ENCODE results near the gene TRPM3.

Gene TRPM3

DNA sequence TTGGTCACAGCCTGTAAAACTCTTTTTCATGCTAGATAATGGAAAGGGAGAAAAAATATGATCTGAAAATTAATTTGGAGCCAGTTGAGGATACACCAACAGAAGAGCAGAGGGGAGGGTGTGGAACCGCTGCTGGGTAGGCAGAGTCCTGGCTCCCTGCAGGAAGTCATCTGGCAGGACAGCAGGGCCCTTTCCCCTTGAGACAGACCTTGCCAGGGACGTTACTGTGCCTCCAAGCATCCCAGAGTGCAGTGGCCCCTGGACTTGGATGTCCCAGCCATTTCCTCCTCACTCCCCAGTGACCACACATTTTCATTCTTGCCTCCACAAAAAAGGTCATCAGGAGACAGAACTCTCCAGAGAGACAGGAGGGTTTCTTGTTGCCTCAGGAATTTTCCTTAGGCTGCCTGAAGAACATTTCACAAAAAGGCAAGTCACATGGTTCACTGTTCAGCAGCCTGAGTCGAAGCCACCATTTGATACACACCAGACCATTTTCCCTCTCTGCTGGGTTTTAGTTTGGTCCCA lies 5.9 kb downstream of the TRPM3 start:
- no peaks in the 10 kb centered on the region for H3K9me3 Mint-ChIP-seq
- TF ChIP-seq, protein P1, sequence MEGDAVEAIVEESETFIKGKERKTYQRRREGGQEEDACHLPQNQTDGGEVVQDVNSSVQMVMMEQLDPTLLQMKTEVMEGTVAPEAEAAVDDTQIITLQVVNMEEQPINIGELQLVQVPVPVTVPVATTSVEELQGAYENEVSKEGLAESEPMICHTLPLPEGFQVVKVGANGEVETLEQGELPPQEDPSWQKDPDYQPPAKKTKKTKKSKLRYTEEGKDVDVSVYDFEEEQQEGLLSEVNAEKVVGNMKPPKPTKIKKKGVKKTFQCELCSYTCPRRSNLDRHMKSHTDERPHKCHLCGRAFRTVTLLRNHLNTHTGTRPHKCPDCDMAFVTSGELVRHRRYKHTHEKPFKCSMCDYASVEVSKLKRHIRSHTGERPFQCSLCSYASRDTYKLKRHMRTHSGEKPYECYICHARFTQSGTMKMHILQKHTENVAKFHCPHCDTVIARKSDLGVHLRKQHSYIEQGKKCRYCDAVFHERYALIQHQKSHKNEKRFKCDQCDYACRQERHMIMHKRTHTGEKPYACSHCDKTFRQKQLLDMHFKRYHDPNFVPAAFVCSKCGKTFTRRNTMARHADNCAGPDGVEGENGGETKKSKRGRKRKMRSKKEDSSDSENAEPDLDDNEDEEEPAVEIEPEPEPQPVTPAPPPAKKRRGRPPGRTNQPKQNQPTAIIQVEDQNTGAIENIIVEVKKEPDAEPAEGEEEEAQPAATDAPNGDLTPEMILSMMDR (IDR thresholded peaks at IDR 0.05; ENCODE audit: unreplicated experiment in 3 of 3): no peak
- H3K36me3 Mint-ChIP-seq (ENCODE audit: low read depth): no peaks in the 10 kb centered on the region
- H3K4me1 Mint-ChIP-seq: no peaks in the 10 kb centered on the region
- H3K4me3 Mint-ChIP-seq: no peak overlapping the region
- H3K27ac Mint-ChIP-seq: no peak overlapping the region
- peaks cover 18% of the 10 kb centered on the region for H3K27me3 Mint-ChIP-seq (ENCODE audit: low read depth)

DNA sequence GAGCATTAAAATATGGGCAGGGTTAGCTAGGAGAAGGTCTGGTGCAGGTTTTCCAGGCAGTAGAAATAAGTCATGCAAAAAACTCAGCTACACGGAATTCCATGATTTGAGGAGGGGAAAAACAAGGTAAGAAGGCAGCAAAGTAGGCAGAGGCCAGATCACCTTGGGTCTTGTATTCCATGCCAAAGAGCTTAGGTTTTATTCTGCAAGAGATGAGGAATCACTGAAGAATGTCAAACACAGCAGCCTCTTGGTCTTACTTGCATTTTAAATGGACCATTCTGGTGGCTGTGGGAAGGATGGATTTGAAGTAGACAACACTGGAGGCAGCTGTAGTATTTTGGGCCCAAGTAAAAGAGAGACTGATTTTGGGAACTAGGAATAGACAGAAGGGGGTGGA lies 8.6 kb downstream of the TRPM3 start:
- no peaks in the 10 kb centered on the region for H3K27me3 Mint-ChIP-seq (ENCODE audit: low read depth)
- no peaks in the 10 kb centered on the region for H3K4me1 Mint-ChIP-seq
- no peaks in the 10 kb centered on the region for H3K9me3 Mint-ChIP-seq
- H3K4me3 Mint-ChIP-seq: no peak overlapping the region
- no peak overlapping the region for H3K27ac Mint-ChIP-seq
- no peaks in the 10 kb centered on the region for H3K36me3 Mint-ChIP-seq (ENCODE audit: low read depth)
- TF ChIP-seq, protein P1 (IDR thresholded peaks at IDR 0.05; ENCODE audit: unreplicated experiment in 3 of 3): no peak

DNA sequence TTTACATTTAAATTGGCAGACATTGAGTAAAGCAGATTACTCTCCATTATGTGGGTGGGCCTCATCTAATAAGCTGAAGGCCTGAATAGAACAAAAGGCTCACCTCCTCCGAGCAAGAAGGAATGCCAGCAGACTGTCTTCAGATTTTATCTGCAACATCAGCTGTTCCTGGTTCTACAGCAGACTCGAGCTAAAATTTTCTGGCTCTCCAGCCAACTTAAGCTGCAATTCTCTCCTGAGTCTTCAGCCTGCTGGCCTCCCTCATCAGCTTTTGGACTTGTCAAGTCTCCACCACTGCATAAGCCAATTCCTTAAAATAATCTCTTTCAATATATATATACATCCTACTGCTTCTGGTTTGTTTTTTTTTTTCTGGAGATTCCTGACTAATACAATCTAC lies 12.5 kb downstream of the TRPM3 start:
- Mint-ChIP-seq H3K27me3 (ENCODE audit: low read depth) (no peaks in the 10 kb centered on the region), H3K27ac (no peak overlapping the region), H3K4me1 (no peaks in the 10 kb centered on the region), H3K4me3 (no peak overlapping the region), H3K36me3 (ENCODE audit: low read depth) (no peaks in the 10 kb centered on the region), H3K9me3 (no peaks in the 10 kb centered on the region)
- TF ChIP-seq, protein P1 (IDR thresholded peaks at IDR 0.05; ENCODE audit: unreplicated experiment in 3 of 3): no peak

DNA sequence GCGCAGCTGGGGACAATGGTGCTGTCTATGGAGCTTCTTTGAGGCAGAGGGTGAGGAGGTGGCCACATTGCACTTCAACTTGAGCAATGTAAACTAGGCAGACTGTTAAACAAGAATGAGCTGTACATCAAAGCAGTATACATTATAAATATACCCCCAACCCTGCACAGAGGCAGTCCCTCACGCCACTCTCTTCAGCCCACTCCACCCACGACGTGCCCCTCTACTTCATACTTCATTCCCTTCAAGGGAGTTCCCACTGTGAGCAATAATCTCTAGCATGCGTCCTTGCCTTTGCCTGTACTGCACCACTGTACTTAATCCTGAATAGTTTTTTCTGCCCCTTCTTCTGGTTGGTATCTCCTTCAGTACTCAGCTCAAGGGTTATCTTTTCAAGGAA lies 14.4 kb downstream of the TRPM3 start:
- no peak overlapping the region for H3K27ac Mint-ChIP-seq
- H3K9me3 Mint-ChIP-seq: no peaks in the 10 kb centered on the region
- TF ChIP-seq, protein P1 (IDR thresholded peaks at IDR 0.05; ENCODE audit: unreplicated experiment in 3 of 3): no peak
- no peaks in the 10 kb centered on the region for H3K4me1 Mint-ChIP-seq
- no peaks in the 10 kb centered on the region for H3K36me3 Mint-ChIP-seq (ENCODE audit: low read depth)
- H3K27me3 Mint-ChIP-seq (ENCODE audit: low read depth): no peaks in the 10 kb centered on the region
- H3K4me3 Mint-ChIP-seq: no peak overlapping the region

DNA sequence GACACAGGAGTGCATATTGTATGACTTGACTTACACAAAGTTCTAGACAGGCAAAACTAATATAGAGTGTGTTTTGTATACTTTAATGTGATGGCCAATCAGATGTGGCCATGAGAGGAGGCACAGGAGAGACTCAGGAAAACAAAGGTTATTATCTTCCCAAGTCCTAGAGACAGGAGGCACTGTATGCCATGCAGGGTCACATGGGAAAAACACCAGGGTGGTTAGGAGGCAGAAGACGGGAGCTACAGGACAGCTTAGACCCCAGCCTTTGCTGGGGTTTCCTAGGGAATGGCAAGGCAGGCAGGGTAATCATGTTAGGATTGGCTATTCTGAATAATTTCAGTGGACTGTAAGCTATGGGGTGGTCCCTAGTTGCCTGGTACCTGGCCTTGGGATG lies 16.2 kb downstream of the TRPM3 start:
- TF ChIP-seq, protein P1 (IDR thresholded peaks at IDR 0.05; ENCODE audit: unreplicated experiment in 3 of 3): no peak
- Mint-ChIP-seq H3K4me1 (no peaks in the 10 kb centered on the region), H3K27me3 (ENCODE audit: low read depth) (no peaks in the 10 kb centered on the region), H3K9me3 (no peaks in the 10 kb centered on the region), H3K27ac (no peak overlapping the region), H3K4me3 (no peak overlapping the region), H3K36me3 (ENCODE audit: low read depth) (no peaks in the 10 kb centered on the region)

DNA sequence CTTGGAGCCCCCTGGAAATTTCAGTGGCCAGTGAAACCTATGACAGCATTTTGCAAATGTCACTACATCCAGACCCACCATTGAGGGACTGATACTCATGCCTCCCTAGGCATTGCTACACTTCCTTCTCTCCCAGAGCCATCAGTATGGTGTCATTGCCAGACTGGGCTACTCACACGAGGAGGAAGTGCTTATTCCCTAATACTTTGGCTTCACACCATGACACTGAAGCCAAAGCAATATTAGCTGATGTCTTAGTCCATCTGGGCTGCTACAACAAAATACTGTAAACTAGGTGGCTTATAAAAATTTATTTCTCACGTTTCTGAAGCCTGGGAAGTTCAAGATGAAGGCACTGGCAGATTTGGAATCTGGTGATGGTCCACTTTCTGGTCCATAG lies 22.6 kb downstream of the TRPM3 start:
- H3K36me3 Mint-ChIP-seq (ENCODE audit: low read depth): no peaks in the 10 kb centered on the region
- H3K9me3 Mint-ChIP-seq: no peaks in the 10 kb centered on the region
- H3K4me1 Mint-ChIP-seq: no peaks in the 10 kb centered on the region

More for the DNA sequence above, 22.6 kb downstream of the TRPM3 start:
- TF ChIP-seq, protein P1 (IDR thresholded peaks at IDR 0.05; ENCODE audit: unreplicated experiment in 3 of 3): no peak
- H3K4me3 Mint-ChIP-seq: no peak overlapping the region
- H3K27me3 Mint-ChIP-seq (ENCODE audit: low read depth): no peaks in the 10 kb centered on the region
- no peak overlapping the region for H3K27ac Mint-ChIP-seq

Measured in nephron (organoid).